HepG2 (cell line): ENCODE data around the gene CAMKK1. TPM values are rescaled to one million over a fixed set of nuclear protein-coding genes. Genes with fewer than 3 reads are reported as not detected.

Source experiments
- ATAC-seq: fragments of 200-7000 bp; cut with Tn5 transposase; 3 replicates; pipeline ENCODE4 v1.9.1; 2020; ENCODE audit warnings: mild to moderate bottlenecking, moderate library complexity
- BruUV-seq: library from RNA; stranded (reverse); fragments of 400-500 nt; replicated peaks from 2 replicates; lab custom pipeline; 2021; lab: Mats Ljungman, UMichigan
- CTCF ChIA-PET: fragments of 300-600 bp; formaldehyde crosslinking; extraction: SDS; loops from one replicate; lab custom pipeline; 2021; ENCODE audit warnings: low total read pairs, inconsistent platforms, low intra/inter-chr PET ratio; lab: Yijun Ruan, JAX
- POLR2A ChIA-PET: fragments of 350-600 bp; sonication (Branson Sonifier 250); formaldehyde crosslinking; loops from one replicate; lab custom pipeline; 2020; ENCODE audit warnings: antibody characterized with exemption, inconsistent platforms; lab: Yijun Ruan, JAX
- DNase-seq: peaks from one replicate; pipeline ENCODE4 v3.0.0-alpha.2; 2015; ENCODE audit warnings: low spot score
- FAIRE-seq: peaks from 3 replicates; lab custom pipeline; 2011; peaks lifted over from hg19 to GRCh38; lab: Jason Lieb, UNC
- H2AFZ ChIP-seq: one replicate; pipeline ENCODE4 v1.6.1; 2011; ENCODE audit warnings: low read length, inconsistent platforms
- H3K27ac ChIP-seq: fragments of 300-600 bp; 3 replicates; pipeline ENCODE4 v1.8.0; 2011; ENCODE audit warnings: mixed run types, mild to moderate bottlenecking, mixed read lengths, low read length, inconsistent platforms; ENCODE audit not compliant: insufficient read depth; ENCODE audit errors: extremely low read length
- H3K27me3 ChIP-seq, 2 experiments: fragments of 200-600 bp in 1 of 2; 2 replicates in 1 of 2; 3 replicates in 1 of 2; pipeline versions ENCODE4 v1.6.0 to v1.8.0; 2011; ENCODE audit warnings: low read length in 2 of 2, mild to moderate bottlenecking in 2 of 2, moderate library complexity in 2 of 2, inconsistent platforms in 1 of 2; ENCODE audit not compliant: insufficient read depth in 2 of 2, control insufficient read depth in 1 of 2
- H3K36me3 ChIP-seq, 2 experiments: fragments of 200-600 bp in 1 of 2; replicated peaks in 1 of 2; 2 replicates in 1 of 2; 3 replicates in 1 of 2; pipeline versions ENCODE4 v1.5.1 to v1.8.0; 2011; ENCODE audit warnings: low read length in 2 of 2, inconsistent platforms in 1 of 2; ENCODE audit not compliant: insufficient read depth in 2 of 2, control insufficient read depth in 1 of 2
- H3K4me1 ChIP-seq: 2 replicates; pipeline ENCODE4 v1.5.1; 2012; ENCODE audit warnings: low read length, inconsistent platforms; ENCODE audit not compliant: insufficient read depth
- H3K4me2 ChIP-seq: 2 replicates; pipeline ENCODE4 v1.6.0; 2011; ENCODE audit warnings: low read depth, low read length, inconsistent platforms
- H3K4me3 ChIP-seq, 3 experiments: fragments of 200-600 bp in 1 of 3; sonication (generic), shearing (Covaris generic) in 1 of 3; replicated peaks in 1 of 3; 2 replicates each; pipeline ENCODE4 v1.5.1; 2011 to 2016; ENCODE audit warnings: low read length in 3 of 3, inconsistent platforms in 2 of 3, low read depth in 2 of 3, mild to moderate bottlenecking in 2 of 3, control low read depth in 1 of 3, mixed read lengths in 1 of 3; ENCODE audit not compliant: insufficient read depth in 1 of 3
- H3K79me2 ChIP-seq: one replicate; pipeline ENCODE4 v1.6.1; 2011; ENCODE audit warnings: low read length, inconsistent platforms; ENCODE audit not compliant: insufficient read depth
- H3K9ac ChIP-seq: 2 replicates; pipeline ENCODE4 v1.6.0; 2011; ENCODE audit warnings: mild to moderate bottlenecking, low read depth, low read length, inconsistent platforms; ENCODE audit not compliant: insufficient read depth
- H3K9me3 ChIP-seq: 2 replicates; pipeline ENCODE4 v1.5.1; 2012; ENCODE audit warnings: mild to moderate bottlenecking, low read length
- H4K20me1 ChIP-seq: 2 replicates; pipeline ENCODE4 v1.6.0; 2011; ENCODE audit warnings: inconsistent platforms, mild to moderate bottlenecking, low read length, moderate library complexity; ENCODE audit not compliant: insufficient read depth
- FOSL2 ChIP-seq: sonication (generic); formaldehyde crosslinking; IDR thresholded peaks from 2 replicates; pipeline ENCODE4 v1.4.0; 2020; ENCODE audit warnings: missing genetic modification reagents
- MIER3 ChIP-seq: IDR thresholded peaks from 2 replicates; pipeline ENCODE4 v1.6.1; 2016; ENCODE audit warnings: missing compliant biosample characterization, borderline replicate concordance
- PRMT3 ChIP-seq: sonication (generic); formaldehyde crosslinking; IDR thresholded peaks from 2 replicates; pipeline ENCODE4 v1.8.1; 2022; ENCODE audit warnings: low read depth, mild to moderate bottlenecking, moderate library complexity, missing genetic modification reagents, borderline replicate concordance
- ZBTB3 ChIP-seq: sonication (generic); formaldehyde crosslinking; IDR thresholded peaks from 2 replicates; pipeline ENCODE4 v1.4.0; 2020; ENCODE audit warnings: low read depth, mild to moderate bottlenecking, moderate library complexity, missing genetic modification reagents, borderline replicate concordance
- ZNF207 ChIP-seq: fragments of 450-650 bp; IDR thresholded peaks from 2 replicates; pipeline ENCODE4 v1.6.1; 2016; ENCODE audit warnings: antibody characterized with exemption, borderline replicate concordance
- WGBS: methylation state at CpG from one replicate; pipeline ENCODE4 v1.1.6; 2017; ENCODE audit warnings: low lambda C conversion rate; 5-methylcytosine and 5-hydroxymethylcytosine counted together
- in situ Hi-C: cut with HindIII; loops from 2 replicates; pipeline ENCODE4 v1.10.0; 2017; ENCODE audit warnings: low pct_unique_long_range_greater_than_20kb; ENCODE audit not compliant: extremely low pct_ligation_motif_present
- intact Hi-C: fragments of 100-400 bp; cut with micrococcal nuclease; formaldehyde crosslinking; loops from one replicate; pipeline ENCODE4 v1.10.0; 2022; ENCODE audit not compliant: unreplicated experiment
- polyA plus RNA-seq, 8 experiments: library from polyadenylated mRNA; depleted of rRNA in 3 of 8; stranded (reverse) in 7 of 8; unstranded in 1 of 8; fragments of >200 nt; fragmentation: Illumina TruSeq in 4 of 8; extraction: Trizol in 4 of 8; gene quantifications; 2 replicates each; pipeline versions ENCODE4 v1.2.1 to v1.2.3, GENCODE V29; 2011 to 2016; ENCODE audit warnings: low read depth in 4 of 8, missing spikeins in 1 of 8, mixed read lengths in 1 of 8; ENCODE audit not compliant: insufficient read depth in 1 of 8
- total RNA-seq, 5 experiments: library from RNA; depleted of rRNA; stranded (reverse); fragments of >200 nt; fragmentation: Illumina TruSeq; extraction: Trizol; gene quantifications; 2 replicates each; pipeline ENCODE4 v1.2.3, GENCODE V29; 2016; ENCODE audit warnings: low read depth in 1 of 5
- TF ChIP-seq, protein P1 (sequence below): sonication (generic); formaldehyde crosslinking; IDR thresholded peaks from 2 replicates; pipeline ENCODE4 v1.9.0; 2022; ENCODE audit warnings: low read depth, missing genetic modification reagents
- TF ChIP-seq, protein P2 (sequence below): sonication (generic); formaldehyde crosslinking; IDR thresholded peaks from 2 replicates; pipeline ENCODE4 v1.5.0; 2020; ENCODE audit warnings: missing genetic modification reagents
- TF ChIP-seq, protein P3 (sequence below): sonication (generic); formaldehyde crosslinking; IDR thresholded peaks from 2 replicates; pipeline ENCODE4 v1.9.0; 2021; ENCODE audit warnings: missing genetic modification reagents, borderline replicate concordance
- TF ChIP-seq, protein P4 (sequence below): sonication (generic); formaldehyde crosslinking; IDR thresholded peaks from 2 replicates; pipeline ENCODE4 v1.5.1; 2020; ENCODE audit warnings: mild to moderate bottlenecking, missing genetic modification reagents, borderline replicate concordance

Gene CAMKK1
- total and polyA plus RNA-seq, 2 of the 13 experiments (the other 11 are each of a cell fraction or from before 2014, with no cell fraction given), result 1.5 to 1.6 TPM

DNA sequence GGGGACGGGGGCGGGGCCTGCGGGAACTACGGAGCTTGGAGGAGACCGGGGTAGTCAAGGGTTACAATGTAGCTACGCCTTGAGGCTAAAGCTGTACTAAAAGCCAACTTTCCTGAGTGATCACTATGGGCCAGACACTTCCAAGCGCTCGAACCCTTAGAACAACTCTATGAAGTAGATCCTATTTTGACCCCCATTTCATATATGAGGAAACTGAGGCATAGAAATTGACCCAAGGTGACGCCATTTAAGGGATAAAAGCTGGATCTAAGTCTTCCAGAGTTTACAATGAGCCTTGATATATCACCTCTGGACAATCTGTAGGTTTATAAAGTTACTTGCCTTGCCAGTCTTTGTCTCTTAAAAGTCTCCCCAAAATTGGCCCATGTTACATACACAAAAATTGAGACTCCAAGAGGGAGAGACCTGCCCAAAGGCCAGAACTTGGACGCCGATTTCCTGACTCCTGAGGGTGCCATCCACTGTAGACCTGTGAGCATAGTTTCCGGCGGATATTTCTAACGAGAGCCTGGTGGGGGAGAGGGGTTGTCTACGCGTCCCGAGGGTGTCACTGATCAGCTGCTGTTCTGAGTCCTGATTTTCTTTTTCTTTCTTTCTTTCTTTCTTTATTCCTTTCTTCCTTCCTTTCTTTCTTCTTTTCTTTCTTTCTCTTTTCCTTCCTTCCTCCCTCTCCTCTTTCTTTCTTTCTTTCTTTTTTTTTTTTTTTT lies 46.3 kb downstream of the CAMKK1 start:
- Histone ChIP-seq H3K9ac (peak overlapping the region; percentile 33; the same call in 1 of the 2 replicates), H3K9me3 (no peaks in the 10 kb centered on the region), H3K36me3 (peaks cover 0 to 19% of the 10 kb centered on the region in 2 experiments; a peak in 2 of 5 replicates), H3K27ac (no peak overlapping the region), H2AFZ (peak overlapping the region; percentile 87), H3K4me1 (peaks cover 49% of the 10 kb centered on the region), H3K79me2 (peaks cover 25% of the 10 kb centered on the region), H3K4me2 (peak overlapping the region; percentile 93), H3K27me3 (no peaks in the 10 kb centered on the region; a peak in 1 of 5 replicates), H4K20me1 (peaks cover 3% of the 10 kb centered on the region; the same call in 1 of the 2 replicates), H3K4me3 (peak overlapping the region; percentile 47 to 98 (median 51))
- BruUV-seq, result no TSS peak
- POLR2A ChIA-PET, result interaction anchor here (0.7 to 2.3 kb wide), 14 partner anchors 11 to 297 kb away, joined by 3 to 12 read pairs (median 6); partner anchors contain the start of genes CAMKK1, EMC6, HASPIN and TAX1BP3
- DNase-seq (no peak), ATAC-seq (0 out of 3 replicates have a peak, but pooled peaks have one; percentile 6), FAIRE-seq (no peak)
- intact Hi-C loops, result loop anchor here (5.0 kb wide), 1 partner anchor 61 kb away; no protein-coding TSS in a partner anchor
- in situ Hi-C loops, result no loop called here
- CTCF ChIA-PET, result interaction anchor here (0.7 to 1.0 kb wide), 2 partner anchors 61 to 109 kb away, joined by 3 read pairs; no protein-coding TSS in a partner anchor
- 21% methylated on average over 16 of the region's 17 CpGs for WGBS
- no peak for TF ChIP-seq MIER3 (CRISPR knock-in tag)
- no peak for TF ChIP-seq FOSL2 (CRISPR knock-in tag)
- TF ChIP-seq, protein P1, sequence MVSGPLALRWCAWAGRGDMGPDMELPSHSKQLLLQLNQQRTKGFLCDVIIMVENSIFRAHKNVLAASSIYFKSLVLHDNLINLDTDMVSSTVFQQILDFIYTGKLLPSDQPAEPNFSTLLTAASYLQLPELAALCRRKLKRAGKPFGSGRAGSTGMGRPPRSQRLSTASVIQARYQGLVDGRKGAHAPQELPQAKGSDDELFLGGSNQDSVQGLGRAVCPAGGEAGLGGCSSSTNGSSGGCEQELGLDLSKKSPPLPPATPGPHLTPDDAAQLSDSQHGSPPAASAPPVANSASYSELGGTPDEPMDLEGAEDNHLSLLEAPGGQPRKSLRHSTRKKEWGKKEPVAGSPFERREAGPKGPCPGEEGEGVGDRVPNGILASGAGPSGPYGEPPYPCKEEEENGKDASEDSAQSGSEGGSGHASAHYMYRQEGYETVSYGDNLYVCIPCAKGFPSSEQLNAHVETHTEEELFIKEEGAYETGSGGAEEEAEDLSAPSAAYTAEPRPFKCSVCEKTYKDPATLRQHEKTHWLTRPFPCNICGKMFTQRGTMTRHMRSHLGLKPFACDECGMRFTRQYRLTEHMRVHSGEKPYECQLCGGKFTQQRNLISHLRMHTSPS (CRISPR knock-in tag), result no peak
- TF ChIP-seq PRMT3 (CRISPR knock-in tag), result no peak
- TF ChIP-seq ZBTB3 (CRISPR knock-in tag), result peak; percentile 14; the same call in 1 of the 2 replicates
- no peak for TF ChIP-seq ZNF207
- TF ChIP-seq, protein P2, sequence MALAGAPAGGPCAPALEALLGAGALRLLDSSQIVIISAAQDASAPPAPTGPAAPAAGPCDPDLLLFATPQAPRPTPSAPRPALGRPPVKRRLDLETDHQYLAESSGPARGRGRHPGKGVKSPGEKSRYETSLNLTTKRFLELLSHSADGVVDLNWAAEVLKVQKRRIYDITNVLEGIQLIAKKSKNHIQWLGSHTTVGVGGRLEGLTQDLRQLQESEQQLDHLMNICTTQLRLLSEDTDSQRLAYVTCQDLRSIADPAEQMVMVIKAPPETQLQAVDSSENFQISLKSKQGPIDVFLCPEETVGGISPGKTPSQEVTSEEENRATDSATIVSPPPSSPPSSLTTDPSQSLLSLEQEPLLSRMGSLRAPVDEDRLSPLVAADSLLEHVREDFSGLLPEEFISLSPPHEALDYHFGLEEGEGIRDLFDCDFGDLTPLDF (CRISPR knock-in tag), result peak; percentile 2; the same call in 1 of the 2 replicates
- TF ChIP-seq, protein P3, sequence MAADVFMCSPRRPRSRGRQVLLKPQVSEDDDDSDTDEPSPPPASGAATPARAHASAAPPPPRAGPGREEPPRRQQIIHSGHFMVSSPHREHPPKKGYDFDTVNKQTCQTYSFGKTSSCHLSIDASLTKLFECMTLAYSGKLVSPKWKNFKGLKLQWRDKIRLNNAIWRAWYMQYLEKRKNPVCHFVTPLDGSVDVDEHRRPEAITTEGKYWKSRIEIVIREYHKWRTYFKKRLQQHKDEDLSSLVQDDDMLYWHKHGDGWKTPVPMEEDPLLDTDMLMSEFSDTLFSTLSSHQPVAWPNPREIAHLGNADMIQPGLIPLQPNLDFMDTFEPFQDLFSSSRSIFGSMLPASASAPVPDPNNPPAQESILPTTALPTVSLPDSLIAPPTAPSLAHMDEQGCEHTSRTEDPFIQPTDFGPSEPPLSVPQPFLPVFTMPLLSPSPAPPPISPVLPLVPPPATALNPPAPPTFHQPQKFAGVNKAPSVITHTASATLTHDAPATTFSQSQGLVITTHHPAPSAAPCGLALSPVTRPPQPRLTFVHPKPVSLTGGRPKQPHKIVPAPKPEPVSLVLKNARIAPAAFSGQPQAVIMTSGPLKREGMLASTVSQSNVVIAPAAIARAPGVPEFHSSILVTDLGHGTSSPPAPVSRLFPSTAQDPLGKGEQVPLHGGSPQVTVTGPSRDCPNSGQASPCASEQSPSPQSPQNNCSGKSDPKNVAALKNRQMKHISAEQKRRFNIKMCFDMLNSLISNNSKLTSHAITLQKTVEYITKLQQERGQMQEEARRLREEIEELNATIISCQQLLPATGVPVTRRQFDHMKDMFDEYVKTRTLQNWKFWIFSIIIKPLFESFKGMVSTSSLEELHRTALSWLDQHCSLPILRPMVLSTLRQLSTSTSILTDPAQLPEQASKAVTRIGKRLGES (CRISPR knock-in tag), result no peak
- TF ChIP-seq, protein P4, sequence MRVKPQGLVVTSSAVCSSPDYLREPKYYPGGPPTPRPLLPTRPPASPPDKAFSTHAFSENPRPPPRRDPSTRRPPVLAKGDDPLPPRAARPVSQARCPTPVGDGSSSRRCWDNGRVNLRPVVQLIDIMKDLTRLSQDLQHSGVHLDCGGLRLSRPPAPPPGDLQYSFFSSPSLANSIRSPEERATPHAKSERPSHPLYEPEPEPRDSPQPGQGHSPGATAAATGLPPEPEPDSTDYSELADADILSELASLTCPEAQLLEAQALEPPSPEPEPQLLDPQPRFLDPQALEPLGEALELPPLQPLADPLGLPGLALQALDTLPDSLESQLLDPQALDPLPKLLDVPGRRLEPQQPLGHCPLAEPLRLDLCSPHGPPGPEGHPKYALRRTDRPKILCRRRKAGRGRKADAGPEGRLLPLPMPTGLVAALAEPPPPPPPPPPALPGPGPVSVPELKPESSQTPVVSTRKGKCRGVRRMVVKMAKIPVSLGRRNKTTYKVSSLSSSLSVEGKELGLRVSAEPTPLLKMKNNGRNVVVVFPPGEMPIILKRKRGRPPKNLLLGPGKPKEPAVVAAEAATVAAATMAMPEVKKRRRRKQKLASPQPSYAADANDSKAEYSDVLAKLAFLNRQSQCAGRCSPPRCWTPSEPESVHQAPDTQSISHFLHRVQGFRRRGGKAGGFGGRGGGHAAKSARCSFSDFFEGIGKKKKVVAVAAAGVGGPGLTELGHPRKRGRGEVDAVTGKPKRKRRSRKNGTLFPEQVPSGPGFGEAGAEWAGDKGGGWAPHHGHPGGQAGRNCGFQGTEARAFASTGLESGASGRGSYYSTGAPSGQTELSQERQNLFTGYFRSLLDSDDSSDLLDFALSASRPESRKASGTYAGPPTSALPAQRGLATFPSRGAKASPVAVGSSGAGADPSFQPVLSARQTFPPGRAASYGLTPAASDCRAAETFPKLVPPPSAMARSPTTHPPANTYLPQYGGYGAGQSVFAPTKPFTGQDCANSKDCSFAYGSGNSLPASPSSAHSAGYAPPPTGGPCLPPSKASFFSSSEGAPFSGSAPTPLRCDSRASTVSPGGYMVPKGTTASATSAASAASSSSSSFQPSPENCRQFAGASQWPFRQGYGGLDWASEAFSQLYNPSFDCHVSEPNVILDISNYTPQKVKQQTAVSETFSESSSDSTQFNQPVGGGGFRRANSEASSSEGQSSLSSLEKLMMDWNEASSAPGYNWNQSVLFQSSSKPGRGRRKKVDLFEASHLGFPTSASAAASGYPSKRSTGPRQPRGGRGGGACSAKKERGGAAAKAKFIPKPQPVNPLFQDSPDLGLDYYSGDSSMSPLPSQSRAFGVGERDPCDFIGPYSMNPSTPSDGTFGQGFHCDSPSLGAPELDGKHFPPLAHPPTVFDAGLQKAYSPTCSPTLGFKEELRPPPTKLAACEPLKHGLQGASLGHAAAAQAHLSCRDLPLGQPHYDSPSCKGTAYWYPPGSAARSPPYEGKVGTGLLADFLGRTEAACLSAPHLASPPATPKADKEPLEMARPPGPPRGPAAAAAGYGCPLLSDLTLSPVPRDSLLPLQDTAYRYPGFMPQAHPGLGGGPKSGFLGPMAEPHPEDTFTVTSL, result peak; percentile 54; the same call in 1 of the 2 replicates
